KMS-11 (cell line): ENCODE results near the gene MED10.

Source experiments
- H2AFZ ChIP-seq: fragments of 200-600 bp; sonication (generic); 2 replicates; pipeline ENCODE4 v1.6.1; 2016; ENCODE audit warnings: antibody characterized with exemption, mixed run types, low read depth
- H3K27ac ChIP-seq: fragments of 200-600 bp; sonication (generic); 2 replicates; pipeline ENCODE4 v1.6.1; 2016; ENCODE audit warnings: mild to moderate bottlenecking, mixed run types
- H3K27me3 ChIP-seq: fragments of 200-600 bp; sonication (generic); 2 replicates; pipeline ENCODE4 v1.6.1; 2017; ENCODE audit warnings: mild to moderate bottlenecking, low read depth, mixed run types, moderate library complexity; ENCODE audit not compliant: insufficient read depth
- H3K36me3 ChIP-seq: fragments of 200-600 bp; sonication (generic); 2 replicates; pipeline ENCODE4 v1.6.1; 2017; ENCODE audit warnings: mild to moderate bottlenecking, mixed run types; ENCODE audit not compliant: insufficient read depth
- H3K4me1 ChIP-seq: fragments of 200-600 bp; sonication (generic); 2 replicates; pipeline ENCODE4 v1.6.1; 2016; ENCODE audit warnings: mild to moderate bottlenecking, low read depth, mixed run types; ENCODE audit not compliant: poor library complexity, severe bottlenecking
- H3K4me2 ChIP-seq: fragments of 200-600 bp; sonication (generic); 2 replicates; pipeline ENCODE4 v1.7.0; 2016; ENCODE audit warnings: mild to moderate bottlenecking, mixed run types
- H3K4me3 ChIP-seq: fragments of 200-600 bp; sonication (generic); IDR thresholded peaks from 2 replicates; pipeline ENCODE4 v1.6.1; 2017; ENCODE audit warnings: low read depth, low read length, mixed read lengths; ENCODE audit not compliant: insufficient read depth
- H3K79me2 ChIP-seq: fragments of 200-600 bp; sonication (generic); 2 replicates; pipeline ENCODE4 v1.6.1; 2016; ENCODE audit warnings: low read depth, mixed run types; ENCODE audit not compliant: insufficient read depth
- H3K9ac ChIP-seq: fragments of 200-600 bp; sonication (generic); 2 replicates; pipeline ENCODE4 v1.6.1; 2016; ENCODE audit warnings: mild to moderate bottlenecking, mixed run types
- H4K20me1 ChIP-seq: fragments of 200-600 bp; sonication (generic); 2 replicates; pipeline ENCODE4 v1.6.1; 2016; ENCODE audit warnings: mild to moderate bottlenecking, mixed run types; ENCODE audit not compliant: insufficient read depth
- CTCF ChIP-seq: fragments of 200-600 bp; sonication (generic); conservative IDR thresholded peaks from 2 replicates; pipeline ENCODE4 v1.6.1; 2017; ENCODE audit warnings: low read depth, mild to moderate bottlenecking, antibody characterized with exemption, low read length, moderate library complexity, mixed read lengths

Gene MED10

GRCh38 chr5:6387970-6388369 is 9.6 kb upstream of the MED10 start:
- Histone ChIP-seq H4K20me1 (no peaks in the 10 kb centered on the region), H3K4me2 (no peak overlapping the region), H3K36me3 (no peaks in the 10 kb centered on the region), H3K27me3 (no peaks in the 10 kb centered on the region), H2AFZ (no peak overlapping the region), H3K9ac (no peak overlapping the region), H3K27ac (no peak overlapping the region), H3K4me1 (no peaks in the 10 kb centered on the region), H3K4me3 (no peak overlapping the region), H3K79me2 (no peaks in the 10 kb centered on the region)
- TF ChIP-seq CTCF = no peak

GRCh38 chr5:6386271-6386670 is 7.9 kb upstream of the MED10 start:
- H3K9ac ChIP-seq = no peak overlapping the region
- no peak overlapping the region for H2AFZ ChIP-seq
- H3K4me3 ChIP-seq = no peak overlapping the region
- H4K20me1 ChIP-seq = no peaks in the 10 kb centered on the region
- TF ChIP-seq CTCF = no peak
- no peak overlapping the region for H3K27ac ChIP-seq
- no peaks in the 10 kb centered on the region for H3K79me2 ChIP-seq
- H3K27me3 ChIP-seq = no peaks in the 10 kb centered on the region
- H3K4me2 ChIP-seq = no peak overlapping the region
- no peaks in the 10 kb centered on the region for H3K4me1 ChIP-seq
- no peaks in the 10 kb centered on the region for H3K36me3 ChIP-seq

GRCh38 chr5:6384856-6385255 is 6.5 kb upstream of the MED10 start:
- no peak overlapping the region for H3K9ac ChIP-seq
- no peaks in the 10 kb centered on the region for H3K4me1 ChIP-seq
- no peak overlapping the region for H2AFZ ChIP-seq
- no peaks in the 10 kb centered on the region for H3K36me3 ChIP-seq
- no peaks in the 10 kb centered on the region for H4K20me1 ChIP-seq
- no peaks in the 10 kb centered on the region for H3K27me3 ChIP-seq
- no peak overlapping the region for H3K27ac ChIP-seq
- no peak overlapping the region for H3K4me2 ChIP-seq
- no peaks in the 10 kb centered on the region for H3K79me2 ChIP-seq
- H3K4me3 ChIP-seq = no peak overlapping the region
- TF ChIP-seq CTCF = no peak

GRCh38 chr5:6383376-6383775 is 5.0 kb upstream of the MED10 start:
- no peaks in the 10 kb centered on the region for H3K36me3 ChIP-seq
- H3K4me1 ChIP-seq = peaks cover 10% of the 10 kb centered on the region
- no peak overlapping the region for H3K9ac ChIP-seq
- no peak overlapping the region for H3K4me2 ChIP-seq
- no peak overlapping the region for H3K27ac ChIP-seq
- no peak overlapping the region for H2AFZ ChIP-seq
- peaks cover under 1% of the 10 kb centered on the region; the same call in 1 of the 2 replicates for H3K79me2 ChIP-seq
- H4K20me1 ChIP-seq = no peaks in the 10 kb centered on the region
- no peak for TF ChIP-seq CTCF
- no peak overlapping the region for H3K4me3 ChIP-seq
- H3K27me3 ChIP-seq = no peaks in the 10 kb centered on the region
